Placental epithelial cell (primary cell): Measurements from ENCODE around the gene TOR1AIP1. TPM values are rescaled to one million over a fixed set of nuclear protein-coding genes. Genes with fewer than 3 reads are reported as not detected.

Experiments
- total RNA-seq: library from RNA; depleted of rRNA; stranded (reverse); fragments of >200 nt; gene quantifications from 2 replicates; pipeline ENCODE4 v1.2.3, GENCODE V29; 2012

TOR1AIP1 gene, protein sequence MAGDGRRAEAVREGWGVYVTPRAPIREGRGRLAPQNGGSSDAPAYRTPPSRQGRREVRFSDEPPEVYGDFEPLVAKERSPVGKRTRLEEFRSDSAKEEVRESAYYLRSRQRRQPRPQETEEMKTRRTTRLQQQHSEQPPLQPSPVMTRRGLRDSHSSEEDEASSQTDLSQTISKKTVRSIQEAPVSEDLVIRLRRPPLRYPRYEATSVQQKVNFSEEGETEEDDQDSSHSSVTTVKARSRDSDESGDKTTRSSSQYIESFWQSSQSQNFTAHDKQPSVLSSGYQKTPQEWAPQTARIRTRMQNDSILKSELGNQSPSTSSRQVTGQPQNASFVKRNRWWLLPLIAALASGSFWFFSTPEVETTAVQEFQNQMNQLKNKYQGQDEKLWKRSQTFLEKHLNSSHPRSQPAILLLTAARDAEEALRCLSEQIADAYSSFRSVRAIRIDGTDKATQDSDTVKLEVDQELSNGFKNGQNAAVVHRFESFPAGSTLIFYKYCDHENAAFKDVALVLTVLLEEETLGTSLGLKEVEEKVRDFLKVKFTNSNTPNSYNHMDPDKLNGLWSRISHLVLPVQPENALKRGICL
- 48.8 and 51.0 TPM in 2 replicates for total RNA-seq

DNA sequence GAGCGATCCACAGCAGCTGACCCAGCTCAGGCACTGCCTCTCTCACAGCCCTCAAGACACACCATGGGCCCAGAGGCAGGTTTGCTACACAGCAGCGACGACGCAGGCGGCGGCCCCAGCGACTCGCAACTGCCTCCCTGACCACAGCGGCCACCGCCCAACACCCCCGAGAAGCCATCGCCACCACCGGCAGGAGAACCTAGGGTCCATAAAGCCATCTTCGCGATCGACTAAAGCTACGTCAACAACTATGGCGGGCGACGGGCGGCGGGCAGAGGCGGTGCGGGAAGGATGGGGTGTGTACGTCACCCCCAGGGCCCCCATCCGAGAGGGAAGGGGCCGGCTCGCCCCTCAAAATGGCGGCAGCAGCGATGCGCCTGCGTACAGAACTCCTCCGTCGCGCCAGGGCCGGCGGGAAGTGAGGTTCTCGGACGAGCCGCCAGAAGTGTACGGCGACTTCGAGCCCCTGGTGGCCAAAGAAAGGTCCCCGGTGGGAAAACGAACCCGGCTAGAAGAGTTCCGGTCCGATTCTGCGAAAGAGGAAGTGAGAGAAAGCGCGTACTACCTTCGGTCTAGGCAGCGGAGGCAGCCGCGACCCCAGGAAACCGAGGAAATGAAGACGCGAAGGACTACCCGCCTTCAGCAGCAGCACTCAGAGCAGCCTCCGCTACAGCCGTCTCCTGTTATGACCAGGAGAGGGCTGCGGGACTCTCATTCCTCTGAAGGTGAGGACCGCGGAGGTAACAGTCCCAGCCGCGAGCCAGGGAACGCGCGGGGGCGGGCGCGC, at the start of gene TOR1AIP1:
TOR1AIP1 (plus strand) TSS at position 33 of the 787 bp plus-strand sequence; CDS start at position 251, 218 bp downstream.

DNA sequence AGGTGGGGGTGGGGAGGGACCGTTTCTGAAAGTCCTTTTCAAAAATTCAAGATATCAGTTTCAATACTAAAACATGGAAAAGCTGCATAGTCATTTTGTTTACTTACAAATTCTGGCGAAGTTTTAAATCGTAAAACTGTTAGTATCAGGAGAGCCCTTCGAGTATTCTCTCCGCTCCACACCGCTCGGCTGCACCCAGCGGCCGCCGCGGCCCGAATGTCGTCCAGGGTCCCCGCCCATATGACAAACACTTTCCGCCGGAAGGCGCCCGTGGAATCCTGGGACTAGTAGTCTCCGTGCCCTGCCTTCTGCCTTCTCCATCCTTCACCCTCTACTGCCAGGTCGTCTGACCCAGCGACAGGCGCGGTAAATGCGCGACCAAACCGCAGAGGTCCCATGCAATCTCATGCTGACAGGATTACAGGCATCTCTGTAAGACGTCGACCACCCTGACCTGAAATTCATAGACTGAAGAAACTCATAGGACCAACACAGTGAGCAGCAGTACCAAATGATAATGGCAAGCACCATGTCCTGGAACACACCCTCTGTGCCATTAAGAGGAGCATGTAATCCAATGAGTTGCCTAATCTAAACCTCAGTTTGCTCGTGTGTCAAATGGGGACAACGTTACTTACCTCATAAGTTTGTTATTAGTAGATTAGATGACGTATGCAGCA, 4.4 kb upstream of the TOR1AIP1 start, which contains the start of gene TOR1AIP2:
TOR1AIP2 (minus strand) TSS at position 218 of the 680 bp plus-strand sequence. CDS start 25,138 bp downstream, outside the sequence.

DNA sequence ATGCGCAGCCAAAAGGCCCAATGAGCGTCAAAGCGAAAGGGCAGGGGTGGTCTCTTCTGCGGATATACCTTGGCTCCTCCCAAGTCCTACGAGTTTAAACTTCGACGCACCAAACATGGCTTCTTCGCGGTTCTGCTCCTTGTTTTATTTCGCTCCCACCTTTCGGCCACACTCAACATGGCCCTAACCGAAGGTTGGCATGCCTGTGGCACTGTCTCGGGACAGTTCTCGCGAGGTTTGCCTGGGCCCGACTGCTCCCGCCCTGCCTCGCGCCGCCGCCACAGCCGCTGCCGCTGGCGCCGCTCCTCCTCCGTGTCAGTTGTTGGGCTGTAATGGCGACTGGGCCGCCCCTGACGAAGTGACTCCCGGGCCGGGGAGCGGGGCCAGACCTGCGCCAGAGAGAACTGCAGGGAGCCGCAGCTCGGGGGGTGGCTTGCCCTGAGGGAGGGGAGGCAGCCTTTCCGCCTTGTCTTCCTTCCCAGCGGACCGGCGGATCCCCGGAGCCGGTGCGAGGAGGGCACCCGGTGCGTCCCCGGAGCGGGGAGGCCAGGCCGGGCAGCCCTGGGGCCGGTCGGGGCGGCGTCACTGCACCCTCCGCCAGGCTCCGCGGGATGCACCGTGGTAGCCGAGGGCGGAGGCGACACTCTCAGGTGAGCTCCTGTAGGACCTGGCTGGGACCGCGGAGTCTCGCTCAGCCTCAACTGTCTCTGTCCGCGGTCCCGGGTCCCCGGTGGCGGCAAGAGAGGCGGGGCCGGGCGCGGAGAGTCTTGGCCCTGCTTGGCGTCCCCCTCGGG, 72.6 kb downstream of the TOR1AIP1 start, which contains the start of gene CEP350:
CEP350 (plus strand) TSS at position 318 of the 794 bp plus-strand sequence. CDS start 31,372 bp downstream, outside the sequence.

Other genes starting within 250 kb of the TOR1AIP1 start
- gene FAM163A, start 139.0 kb upstream of the TOR1AIP1 start, total RNA-seq = not detected in 2 replicates
- 104 and 151 TPM in 2 replicates for gene TOR1AIP2, start 4.5 kb upstream of the TOR1AIP1 start, total RNA-seq
- 51.5 and 54.6 TPM in 2 replicates for gene CEP350, start 72.5 kb downstream of the TOR1AIP1 start, total RNA-seq